ENCODE measurements around the gene ZNF420. TPM values are rescaled to one million over a fixed set of nuclear protein-coding genes. Genes with fewer than 3 reads are reported as not detected.

ZNF420 gene
- total and polyA plus RNA-seq, 2 of the 13 experiments (the other 11 are each of a cell fraction or from before 2014, with no cell fraction given) = 1.4 to 6.6 TPM

GRCh38 chr19:37172368-37173366 lies 94.4 kb downstream of the ZNF420 start, which contains the start of gene ZNF585A (continued):
- TF ChIP-seq, protein P1, sequence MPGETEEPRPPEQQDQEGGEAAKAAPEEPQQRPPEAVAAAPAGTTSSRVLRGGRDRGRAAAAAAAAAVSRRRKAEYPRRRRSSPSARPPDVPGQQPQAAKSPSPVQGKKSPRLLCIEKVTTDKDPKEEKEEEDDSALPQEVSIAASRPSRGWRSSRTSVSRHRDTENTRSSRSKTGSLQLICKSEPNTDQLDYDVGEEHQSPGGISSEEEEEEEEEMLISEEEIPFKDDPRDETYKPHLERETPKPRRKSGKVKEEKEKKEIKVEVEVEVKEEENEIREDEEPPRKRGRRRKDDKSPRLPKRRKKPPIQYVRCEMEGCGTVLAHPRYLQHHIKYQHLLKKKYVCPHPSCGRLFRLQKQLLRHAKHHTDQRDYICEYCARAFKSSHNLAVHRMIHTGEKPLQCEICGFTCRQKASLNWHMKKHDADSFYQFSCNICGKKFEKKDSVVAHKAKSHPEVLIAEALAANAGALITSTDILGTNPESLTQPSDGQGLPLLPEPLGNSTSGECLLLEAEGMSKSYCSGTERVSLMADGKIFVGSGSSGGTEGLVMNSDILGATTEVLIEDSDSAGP (CRISPR knock-in tag; IDR thresholded peaks at IDR 0.05; ENCODE audit: borderline replicate concordance) = peak; percentile 42; the same call in 1 of the 2 replicates
- TF ChIP-seq ATF7-NPFF (CRISPR knock-in tag; IDR thresholded peaks at IDR 0.05; ENCODE audit: low read depth) (no peak), ZNF180 (CRISPR knock-in tag; IDR thresholded peaks at IDR 0.05; ENCODE audit: borderline replicate concordance, low read depth) (no peak), MIXL1 (CRISPR knock-in tag; IDR thresholded peaks at IDR 0.05) (0 out of 2 replicates have a peak, but pooled peaks have one; percentile 50), ZNF207 (IDR thresholded peaks at IDR 0.05; ENCODE audit: borderline replicate concordance) (no peak), MXD4 (CRISPR knock-in tag; IDR thresholded peaks at IDR 0.05) (0 out of 2 replicates have a peak, but pooled peaks have one; percentile 39), CCDC6 (CRISPR knock-in tag; IDR thresholded peaks at IDR 0.05) (0 out of 2 replicates have a peak, but pooled peaks have one; percentile 27), ZBTB40 (IDR thresholded peaks at IDR 0.05) (no peak), ZBTB40 (CRISPR knock-in tag; IDR thresholded peaks at IDR 0.05) (no peak), GABPA (IDR thresholded peaks at IDR 0.05; ENCODE audit: low read depth, low read length) (peak; percentile 55), GABPA (CRISPR knock-in tag; IDR thresholded peaks at IDR 0.05; ENCODE audit: low read depth) (peak; percentile 95), FOXP1 (IDR thresholded peaks at IDR 0.05) (0 out of 2 replicates have a peak, but pooled peaks have one; percentile 28), FOXP1 (CRISPR knock-in tag; IDR thresholded peaks at IDR 0.05) (peak; percentile 43), GRHL1 (CRISPR knock-in tag; conservative IDR thresholded peaks at IDR 0.05) (no peak), RNF2 (conservative IDR thresholded peaks at IDR 0.05; ENCODE audit: low read depth) (0 out of 2 replicates have a peak, but pooled peaks have one; percentile 13)

All from HepG2 (cell line).